ENCODE measurements around the gene IRX3.

DNA sequence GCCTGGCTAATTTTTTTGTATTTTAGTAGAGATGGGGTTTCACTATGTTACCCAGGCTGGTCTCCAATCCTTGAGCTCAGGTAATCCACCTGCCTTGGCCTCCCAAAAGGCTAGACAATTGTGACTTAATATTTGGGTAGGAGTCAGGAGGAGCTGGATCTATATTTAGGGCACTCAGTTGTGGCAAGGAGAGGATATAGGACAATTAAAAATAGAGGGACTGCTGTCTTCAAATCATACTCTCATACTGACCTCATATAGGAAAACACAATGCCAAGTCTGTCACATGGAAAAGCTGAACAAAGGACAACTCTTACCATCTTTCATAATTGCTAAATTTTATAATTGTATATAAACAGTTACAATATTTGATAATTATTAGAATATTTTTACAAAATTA lies 17.1 kb downstream of the IRX3 start:
- TF ChIP-seq IKZF1 (conservative IDR thresholded peaks at IDR 0.05) (no peak), POLR2AphosphoS5 (IDR thresholded peaks at IDR 0.05; ENCODE audit: low read length) (no peak), E4F1 (IDR thresholded peaks at IDR 0.05; ENCODE audit: borderline replicate concordance, partially characterized antibody) (no peak), SRF (IDR thresholded peaks at IDR 0.05; ENCODE audit: low read depth in 2 of 2, low read length in 2 of 2) (no peak), ASH2L (IDR thresholded peaks at IDR 0.05; ENCODE audit: borderline replicate concordance, low read depth) (no peak), RAD21 (IDR thresholded peaks at IDR 0.05; ENCODE audit: insufficient read depth, low read depth, low read length) (no peak), EP300 (IDR thresholded peaks at IDR 0.05; ENCODE audit: borderline replicate concordance in 1 of 2, control insufficient read depth in 1 of 2, low read depth in 2 of 2, low read length in 2 of 2) (no peak), SMC3 (IDR thresholded peaks at IDR 0.05; ENCODE audit: borderline replicate concordance, low read length) (no peak), YY1 (IDR thresholded peaks at IDR 0.05; ENCODE audit: low read depth, low read length) (no peak), CREB1 (IDR thresholded peaks at IDR 0.05; ENCODE audit: low read depth) (no peak), TCF7 (IDR thresholded peaks at IDR 0.05; ENCODE audit: borderline replicate concordance) (no peak), NR2C1 (IDR thresholded peaks at IDR 0.05) (no peak)
- TF ChIP-seq, protein P1, sequence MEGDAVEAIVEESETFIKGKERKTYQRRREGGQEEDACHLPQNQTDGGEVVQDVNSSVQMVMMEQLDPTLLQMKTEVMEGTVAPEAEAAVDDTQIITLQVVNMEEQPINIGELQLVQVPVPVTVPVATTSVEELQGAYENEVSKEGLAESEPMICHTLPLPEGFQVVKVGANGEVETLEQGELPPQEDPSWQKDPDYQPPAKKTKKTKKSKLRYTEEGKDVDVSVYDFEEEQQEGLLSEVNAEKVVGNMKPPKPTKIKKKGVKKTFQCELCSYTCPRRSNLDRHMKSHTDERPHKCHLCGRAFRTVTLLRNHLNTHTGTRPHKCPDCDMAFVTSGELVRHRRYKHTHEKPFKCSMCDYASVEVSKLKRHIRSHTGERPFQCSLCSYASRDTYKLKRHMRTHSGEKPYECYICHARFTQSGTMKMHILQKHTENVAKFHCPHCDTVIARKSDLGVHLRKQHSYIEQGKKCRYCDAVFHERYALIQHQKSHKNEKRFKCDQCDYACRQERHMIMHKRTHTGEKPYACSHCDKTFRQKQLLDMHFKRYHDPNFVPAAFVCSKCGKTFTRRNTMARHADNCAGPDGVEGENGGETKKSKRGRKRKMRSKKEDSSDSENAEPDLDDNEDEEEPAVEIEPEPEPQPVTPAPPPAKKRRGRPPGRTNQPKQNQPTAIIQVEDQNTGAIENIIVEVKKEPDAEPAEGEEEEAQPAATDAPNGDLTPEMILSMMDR (IDR thresholded peaks at IDR 0.05 in 2 of 3, conservative IDR thresholded peaks at IDR 0.05 in 1 of 3; ENCODE audit: control insufficient read depth in 2 of 3, extremely low read depth in 1 of 3, insufficient read depth in 1 of 3, low read depth in 3 of 3, low read length in 3 of 3): no peak
- TF ChIP-seq, protein P2, sequence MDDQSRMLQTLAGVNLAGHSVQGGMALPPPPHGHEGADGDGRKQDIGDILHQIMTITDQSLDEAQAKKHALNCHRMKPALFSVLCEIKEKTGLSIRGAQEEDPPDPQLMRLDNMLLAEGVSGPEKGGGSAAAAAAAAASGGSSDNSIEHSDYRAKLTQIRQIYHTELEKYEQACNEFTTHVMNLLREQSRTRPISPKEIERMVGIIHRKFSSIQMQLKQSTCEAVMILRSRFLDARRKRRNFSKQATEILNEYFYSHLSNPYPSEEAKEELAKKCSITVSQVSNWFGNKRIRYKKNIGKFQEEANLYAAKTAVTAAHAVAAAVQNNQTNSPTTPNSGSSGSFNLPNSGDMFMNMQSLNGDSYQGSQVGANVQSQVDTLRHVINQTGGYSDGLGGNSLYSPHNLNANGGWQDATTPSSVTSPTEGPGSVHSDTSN (IDR thresholded peaks at IDR 0.05; ENCODE audit: insufficient replicate concordance, low read depth, low read length): no peak

All from GM12878 (cell line).